Measurements from ENCODE around the gene CORO2B. TPM values are rescaled to one million over a fixed set of nuclear protein-coding genes. Genes with fewer than 3 reads are reported as not detected.

CORO2B gene
- total and polyA plus RNA-seq, 5 donors: 5.8 to 13.7 (median 11.1) TPM

- no peaks in the 10 kb centered on the region for H3K27me3 ChIP-seq (ENCODE audit: control insufficient read depth, insufficient read depth)
- no peak overlapping the region for H3K27ac ChIP-seq (ENCODE audit: low read length)
- H3K4me3 ChIP-seq (ENCODE audit: low read length): no peak overlapping the region
- DNase-seq: no peak
- intact Hi-C loops (cut with DNase I): no loop called here
- ATAC-seq: no peak
- no peaks in the 10 kb centered on the region for H3K4me1 ChIP-seq (ENCODE audit: control insufficient read depth, insufficient read depth, low read length)
- WGBS: 68% methylated on average over 3 of the region's 3 CpGs
- no peaks in the 10 kb centered on the region for H3K9me3 ChIP-seq (ENCODE audit: control insufficient read depth, low read length)
Observed at GRCh38 chr15:68717951-68718350, 139.2 kb downstream of the CORO2B start.

GRCh38 chr15:68718468-68718867, 139.7 kb downstream of the CORO2B start:
- Histone ChIP-seq H3K4me1 (ENCODE audit: control insufficient read depth, insufficient read depth, low read length) (no peaks in the 10 kb centered on the region), H3K27ac (ENCODE audit: low read length) (no peak overlapping the region), H3K4me3 (ENCODE audit: low read length) (no peak overlapping the region), H3K27me3 (ENCODE audit: control insufficient read depth, insufficient read depth) (no peaks in the 10 kb centered on the region), H3K9me3 (ENCODE audit: control insufficient read depth, low read length) (no peaks in the 10 kb centered on the region)
- ATAC-seq: peak in 1 of 2 donors; percentile 41
- DNase-seq: no peak
- WGBS: 95% methylated on average over 12 of the region's 12 CpGs
- intact Hi-C loops (cut with DNase I): no loop called here

- intact Hi-C loops (cut with DNase I): no loop called here
- WGBS: 90% methylated on average over 9 of the region's 9 CpGs
- Histone ChIP-seq H3K9me3 (ENCODE audit: control insufficient read depth, low read length) (no peaks in the 10 kb centered on the region), H3K4me1 (ENCODE audit: control insufficient read depth, insufficient read depth, low read length) (no peaks in the 10 kb centered on the region), H3K27me3 (ENCODE audit: control insufficient read depth, insufficient read depth) (no peaks in the 10 kb centered on the region), H3K4me3 (ENCODE audit: low read length) (no peak overlapping the region), H3K27ac (ENCODE audit: low read length) (no peak overlapping the region)
- ATAC-seq (no peak), DNase-seq (no peak)
Observed at GRCh38 chr15:68719051-68719450, 140.3 kb downstream of the CORO2B start.

GRCh38 chr15:68719672-68720071, 140.9 kb downstream of the CORO2B start:
- H3K4me3 ChIP-seq (ENCODE audit: low read length): no peak overlapping the region
- H3K27me3 ChIP-seq (ENCODE audit: control insufficient read depth, insufficient read depth): no peaks in the 10 kb centered on the region
- no peak for DNase-seq
- no peak for ATAC-seq
- H3K27ac ChIP-seq (ENCODE audit: low read length): no peak overlapping the region
- intact Hi-C loops (cut with DNase I): loop anchor here in 2 of 4 donors (10.0 kb wide), 1 partner anchor 155 kb away; no protein-coding TSS in a partner anchor
- H3K4me1 ChIP-seq (ENCODE audit: control insufficient read depth, insufficient read depth, low read length): no peaks in the 10 kb centered on the region
- WGBS: 90% methylated on average over 10 of the region's 10 CpGs
- no peaks in the 10 kb centered on the region for H3K9me3 ChIP-seq (ENCODE audit: control insufficient read depth, low read length)

- ATAC-seq: no peak
- H3K9me3 ChIP-seq (ENCODE audit: control insufficient read depth, low read length): no peaks in the 10 kb centered on the region
- H3K4me3 ChIP-seq (ENCODE audit: low read length): no peak overlapping the region
- H3K4me1 ChIP-seq (ENCODE audit: control insufficient read depth, insufficient read depth, low read length): no peaks in the 10 kb centered on the region
- no peak for DNase-seq
- no peaks in the 10 kb centered on the region for H3K27me3 ChIP-seq (ENCODE audit: control insufficient read depth, insufficient read depth)
- no peak overlapping the region for H3K27ac ChIP-seq (ENCODE audit: low read length)
- intact Hi-C loops (cut with DNase I): loop anchor here in 2 of 4 donors (10.0 kb wide), 1 partner anchor 153 kb away; no protein-coding TSS in a partner anchor
- 92% methylated on average over 5 of the region's 5 CpGs for WGBS
Observed at GRCh38 chr15:68721886-68722285, 143.1 kb downstream of the CORO2B start.

GRCh38 chr15:68725736-68726135, 146.9 kb downstream of the CORO2B start:
- peaks cover 7% of the 10 kb centered on the region for H3K4me1 ChIP-seq (ENCODE audit: control insufficient read depth, insufficient read depth, low read length)
- no peaks in the 10 kb centered on the region for H3K27me3 ChIP-seq (ENCODE audit: control insufficient read depth, insufficient read depth)
- peak; percentile 67 to 85 (median 84) for DNase-seq
- intact Hi-C loops (cut with DNase I): loop anchor here in 2 of 4 donors (10.0 kb wide), 1 partner anchor 149 kb away; no protein-coding TSS in a partner anchor
- H3K27ac ChIP-seq (ENCODE audit: low read length): peak overlapping the region; percentile 43
- no peak overlapping the region for H3K4me3 ChIP-seq (ENCODE audit: low read length)
- WGBS: 41% methylated on average over 14 of the region's 14 CpGs
- H3K9me3 ChIP-seq (ENCODE audit: control insufficient read depth, low read length): no peaks in the 10 kb centered on the region
- peak; percentile 42 to 61 for ATAC-seq

GRCh38 chr15:68726246-68726645, 147.5 kb downstream of the CORO2B start:
- DNase-seq: no peak
- Histone ChIP-seq H3K27ac (ENCODE audit: low read length) (peak overlapping the region; percentile 43), H3K9me3 (ENCODE audit: control insufficient read depth, low read length) (no peaks in the 10 kb centered on the region), H3K4me3 (ENCODE audit: low read length) (no peak overlapping the region), H3K4me1 (ENCODE audit: control insufficient read depth, insufficient read depth, low read length) (peaks cover 7% of the 10 kb centered on the region), H3K27me3 (ENCODE audit: control insufficient read depth, insufficient read depth) (no peaks in the 10 kb centered on the region)
- intact Hi-C loops (cut with DNase I): loop anchor here in 2 of 4 donors (10.0 kb wide), 1 partner anchor 149 kb away; no protein-coding TSS in a partner anchor
- 56% methylated on average over 9 of the region's 9 CpGs for whole genome bisulfite sequencing
- peak in 1 of 2 donors; percentile 3 for ATAC-seq

- ATAC-seq (peak; percentile 70 to 85), DNase-seq (peak in 1 of 3 donors; percentile 72)
- peaks cover 14% of the 10 kb centered on the region for H3K4me1 ChIP-seq (ENCODE audit: control insufficient read depth, insufficient read depth, low read length)
- peak overlapping the region; percentile 76 for H3K27ac ChIP-seq (ENCODE audit: low read length)
- intact Hi-C loops (cut with DNase I): loop anchor here (5.0 to 10.0 kb wide), 3 partner anchors 95 to 147 kb away; partner anchors contain the start of gene ANP32A (in 1 of the 4)
- no peak overlapping the region for H3K4me3 ChIP-seq (ENCODE audit: low read length)
- no peaks in the 10 kb centered on the region for H3K9me3 ChIP-seq (ENCODE audit: control insufficient read depth, low read length)
- no peaks in the 10 kb centered on the region for H3K27me3 ChIP-seq (ENCODE audit: control insufficient read depth, insufficient read depth)
- 16% methylated on average over 8 of the region's 8 CpGs for WGBS
Observed at GRCh38 chr15:68729789-68730411, 151.1 kb downstream of the CORO2B start.

- Histone ChIP-seq H3K27ac (ENCODE audit: low read length) (peak overlapping the region; percentile 76), H3K9me3 (ENCODE audit: control insufficient read depth, low read length) (no peaks in the 10 kb centered on the region), H3K4me1 (ENCODE audit: control insufficient read depth, insufficient read depth, low read length) (peaks cover 14% of the 10 kb centered on the region), H3K4me3 (ENCODE audit: low read length) (no peak overlapping the region), H3K27me3 (ENCODE audit: control insufficient read depth, insufficient read depth) (no peaks in the 10 kb centered on the region)
- WGBS: 33% methylated on average over 6 of the region's 6 CpGs
- intact Hi-C loops (cut with DNase I): loop anchor here in 2 of 4 donors (5.0 to 10.0 kb wide), 2 partner anchors 94 to 147 kb away; partner anchors contain the start of gene ANP32A (in 1 of the 2)
- DNase-seq (peak in 2 of 3 donors; percentile 46 to 75), ATAC-seq (peak; percentile 27 to 62)
Observed at GRCh38 chr15:68730471-68730919, 151.7 kb downstream of the CORO2B start.

GRCh38 chr15:68730976-68731897, 152.4 kb downstream of the CORO2B start:
- H3K27ac ChIP-seq (ENCODE audit: low read length): peak overlapping the region; percentile 76
- H3K4me3 ChIP-seq (ENCODE audit: low read length): no peak overlapping the region
- 53% methylated on average over 15 of the region's 15 CpGs for WGBS
- intact Hi-C loops (cut with DNase I): loop anchor here in 2 of 4 donors (5.0 to 10.0 kb wide), 2 partner anchors 94 to 146 kb away; partner anchors contain the start of gene ANP32A (in 1 of the 2)
- DNase-seq (peak in 2 of 3 donors; percentile 68 to 77), ATAC-seq (peak; percentile 20 to 47)
- peaks cover 14% of the 10 kb centered on the region for H3K4me1 ChIP-seq (ENCODE audit: control insufficient read depth, insufficient read depth, low read length)
- no peaks in the 10 kb centered on the region for H3K9me3 ChIP-seq (ENCODE audit: control insufficient read depth, low read length)
- H3K27me3 ChIP-seq (ENCODE audit: control insufficient read depth, insufficient read depth): no peaks in the 10 kb centered on the region

All from right cardiac atrium (tissue), 5 donors.